Activated gamma-delta T cell (primary cell): ENCODE measurements around the gene ARMC9.
"Not testable (repeated sequence)": the region's sequence is repeated elsewhere in the genome, so short reads cannot be mapped to it uniquely, and the experiment has no call there.

Source experiments
- DNase-seq: peaks from one replicate; lab custom pipeline; 2025; lab: John Stamatoyannopoulos, UW

ARMC9 gene

DNA sequence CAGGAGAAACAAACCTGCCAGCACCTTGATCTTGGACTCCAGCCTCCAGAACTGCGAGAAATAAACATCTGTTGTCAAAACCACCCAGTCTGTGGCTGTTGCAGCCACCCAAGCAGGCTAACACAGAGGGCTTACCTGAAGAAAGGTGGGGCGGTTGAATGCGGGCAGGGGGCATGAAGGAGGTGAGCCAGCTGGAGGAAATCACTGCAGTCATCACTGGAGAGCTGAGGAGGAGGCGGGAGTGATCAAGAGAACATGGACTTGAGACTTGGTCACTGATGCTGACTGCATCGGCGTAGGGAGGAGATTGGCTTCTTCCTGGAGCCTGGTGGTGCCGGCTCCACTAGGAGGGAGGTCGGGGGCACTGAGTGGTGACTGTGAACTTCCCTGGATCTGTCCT is 14.6 kb upstream of the ARMC9 start:
- DNase-seq: no peak

- no peak for DNase-seq
Measured at GRCh38 chr2:231184319-231184718, 14.1 kb upstream of the ARMC9 start.

DNA sequence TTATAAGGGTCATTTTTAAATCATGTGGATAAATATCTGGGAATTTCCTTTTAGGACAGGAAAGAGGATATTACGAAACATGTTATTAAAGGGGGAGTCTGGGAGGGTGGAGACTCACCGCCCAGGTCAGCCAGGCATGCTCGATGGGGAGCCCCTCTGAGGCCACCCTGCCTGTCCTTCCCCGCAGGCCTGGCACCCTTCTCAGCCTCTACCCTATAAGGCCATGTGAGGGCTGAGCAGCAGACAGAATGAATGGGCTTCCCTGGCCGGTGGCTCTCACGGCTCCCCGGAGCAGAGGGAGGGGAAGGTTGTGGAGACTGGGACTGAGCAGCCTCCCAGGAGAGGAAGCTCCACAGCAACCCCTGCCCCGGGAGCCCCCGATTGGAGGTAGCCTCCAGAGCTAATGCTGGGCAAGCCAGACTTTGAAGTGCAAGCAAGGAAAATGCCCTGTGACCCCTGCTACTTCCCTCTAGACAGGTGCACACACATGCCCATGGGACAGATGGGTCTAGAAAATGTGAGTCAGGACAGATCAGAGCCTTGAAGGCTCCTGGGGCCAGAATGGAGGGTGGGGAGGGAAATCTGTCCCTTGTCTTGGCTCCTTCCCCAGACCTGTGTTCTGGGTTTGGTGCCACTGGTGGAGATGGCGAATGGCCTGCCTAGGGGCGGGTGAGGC is 13.2 kb upstream of the ARMC9 start:
- no peak for DNase-seq

DNA sequence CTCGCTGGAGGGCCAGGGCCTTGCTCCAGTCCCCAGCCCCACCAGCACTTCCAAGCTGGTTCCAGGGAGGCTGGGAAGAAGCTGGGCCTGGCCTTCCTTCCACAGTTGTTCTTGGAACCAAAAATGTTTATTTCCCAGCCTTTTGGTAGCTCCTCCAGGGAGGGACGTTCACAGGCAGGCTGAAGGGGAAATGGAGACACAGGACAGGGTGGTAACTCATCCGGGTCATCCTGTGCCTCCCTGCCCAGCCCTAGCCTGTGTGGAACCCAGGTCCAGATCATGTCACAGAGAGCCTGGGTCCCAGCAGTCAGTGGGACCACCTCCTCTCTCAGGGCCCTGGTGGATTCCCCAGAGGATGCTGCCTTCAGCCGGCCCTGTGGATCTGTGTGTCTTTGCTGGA is 12.5 kb upstream of the ARMC9 start:
- DNase-seq: no peak

DNA sequence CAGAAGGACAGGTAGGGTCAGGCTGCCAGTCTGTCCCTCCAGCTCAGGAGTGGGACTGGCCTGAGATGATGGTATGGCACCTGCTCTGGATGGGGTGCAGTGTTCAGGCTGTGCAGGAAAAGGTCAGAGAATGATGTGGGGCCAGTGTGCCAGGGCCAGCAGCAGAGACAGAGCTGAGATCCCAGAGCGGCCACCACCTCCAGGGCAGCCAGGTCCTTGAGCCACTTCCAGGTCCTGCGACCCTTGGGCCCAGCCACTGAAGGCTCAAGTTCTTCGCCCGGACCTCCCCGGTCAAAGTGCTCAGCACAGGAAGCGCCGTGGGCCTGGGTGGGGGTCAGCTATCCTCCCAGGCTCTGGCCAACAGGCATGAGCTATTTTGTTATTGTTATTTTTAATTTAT is 12.1 kb upstream of the ARMC9 start:
- DNase-seq: no peak

GRCh38 chr2:231187736-231188505 is 10.5 kb upstream of the ARMC9 start:
- no peak for DNase-seq

DNA sequence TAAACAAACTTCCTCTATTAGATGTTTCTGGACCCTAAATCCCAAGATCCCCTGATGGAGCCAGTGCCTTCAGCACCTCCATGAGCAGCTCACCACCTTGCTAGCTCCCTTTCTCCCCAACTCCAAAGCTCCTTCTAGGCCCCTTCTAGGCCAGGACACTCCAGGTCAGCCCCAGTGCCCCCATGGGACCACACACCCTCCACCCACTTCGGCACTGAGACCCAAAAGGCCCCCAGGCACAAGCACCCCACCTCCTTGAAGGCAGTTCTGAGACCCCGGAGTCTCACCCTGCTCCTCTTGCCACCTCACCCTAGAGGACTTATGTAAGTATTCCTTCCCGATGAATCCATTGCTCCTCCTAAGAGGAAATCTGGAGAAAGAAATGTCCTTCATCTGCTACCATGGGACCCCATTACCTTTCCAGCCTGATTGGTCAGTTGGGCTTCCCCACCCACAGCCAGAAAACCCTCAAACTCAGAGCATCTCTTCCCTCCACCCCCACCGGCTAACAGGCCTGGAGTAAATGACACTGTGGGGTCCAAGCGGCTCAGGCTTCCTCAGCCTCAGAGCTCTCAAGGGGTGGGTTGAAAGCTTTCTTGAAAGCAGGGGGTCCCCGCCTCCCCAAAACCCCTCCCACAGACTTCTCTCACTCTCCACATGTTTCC is 9.8 kb upstream of the ARMC9 start:
- DNase-seq: no peak

DNA sequence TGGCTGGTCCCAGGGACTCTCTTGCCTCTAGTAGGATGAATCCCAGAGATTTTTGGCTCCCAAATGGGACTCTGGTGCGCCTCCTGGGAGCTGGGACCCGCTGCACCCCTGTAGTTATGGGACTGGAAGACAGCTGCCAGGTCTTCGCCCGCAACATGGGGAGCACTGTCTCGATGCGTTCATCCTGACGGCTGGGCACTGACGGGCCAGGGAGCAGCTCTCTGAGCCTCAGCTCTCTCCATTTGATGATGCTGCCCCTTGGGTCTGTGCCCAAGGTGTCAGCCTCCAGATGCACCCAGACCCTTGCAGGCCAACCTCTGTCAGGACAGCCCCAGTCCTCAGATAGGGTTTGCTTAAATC is 9.3 kb upstream of the ARMC9 start:
- DNase-seq: no peak

DNA sequence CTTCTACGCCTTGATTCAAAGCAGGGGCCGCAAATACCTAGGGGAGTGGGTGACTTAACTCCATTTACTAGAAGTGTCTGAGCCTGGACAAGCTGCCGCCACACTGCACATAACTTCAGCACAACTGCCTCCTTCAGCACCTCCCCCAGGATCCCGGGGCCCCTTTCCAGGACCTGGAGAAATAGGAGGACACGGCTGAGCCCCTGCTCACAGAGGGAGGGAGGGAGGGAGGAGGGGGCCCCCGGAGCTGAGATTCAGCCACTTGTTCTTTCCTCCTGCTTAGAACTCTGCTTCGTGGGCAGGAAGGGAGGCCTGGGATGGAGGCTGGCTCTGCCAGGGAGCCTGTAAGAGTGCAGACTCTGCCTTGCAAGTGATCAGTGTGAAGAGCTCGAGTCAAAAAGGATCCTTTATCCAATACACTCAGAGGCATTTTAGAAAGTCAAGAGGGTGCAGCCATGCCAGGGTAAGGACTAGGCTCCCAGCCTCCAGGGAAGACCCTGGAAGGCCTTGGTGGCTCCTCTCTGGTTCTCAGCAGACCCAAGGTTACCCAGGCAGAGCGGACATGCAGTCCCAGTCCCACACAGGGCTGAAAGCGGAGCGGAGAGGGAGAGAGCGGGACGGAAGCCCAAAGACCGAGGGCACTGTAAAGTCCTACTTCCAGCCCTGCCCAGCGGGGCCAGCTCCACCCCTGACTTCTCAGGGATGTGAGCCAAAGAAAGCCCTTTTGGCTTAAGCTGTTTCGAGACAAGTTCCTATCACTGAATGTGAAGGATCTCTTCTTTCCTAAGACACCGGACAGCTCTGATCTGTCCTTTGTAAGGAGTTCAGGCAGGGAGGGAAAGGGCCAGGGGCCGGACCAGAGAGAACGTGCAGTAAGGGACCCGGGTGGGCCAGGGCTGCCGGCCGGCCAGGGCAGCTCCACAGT is 8.6 kb upstream of the ARMC9 start:
- DNase-seq: no peak

GRCh38 chr2:231190531-231191197 is 7.8 kb upstream of the ARMC9 start:
- no peak for DNase-seq

DNA sequence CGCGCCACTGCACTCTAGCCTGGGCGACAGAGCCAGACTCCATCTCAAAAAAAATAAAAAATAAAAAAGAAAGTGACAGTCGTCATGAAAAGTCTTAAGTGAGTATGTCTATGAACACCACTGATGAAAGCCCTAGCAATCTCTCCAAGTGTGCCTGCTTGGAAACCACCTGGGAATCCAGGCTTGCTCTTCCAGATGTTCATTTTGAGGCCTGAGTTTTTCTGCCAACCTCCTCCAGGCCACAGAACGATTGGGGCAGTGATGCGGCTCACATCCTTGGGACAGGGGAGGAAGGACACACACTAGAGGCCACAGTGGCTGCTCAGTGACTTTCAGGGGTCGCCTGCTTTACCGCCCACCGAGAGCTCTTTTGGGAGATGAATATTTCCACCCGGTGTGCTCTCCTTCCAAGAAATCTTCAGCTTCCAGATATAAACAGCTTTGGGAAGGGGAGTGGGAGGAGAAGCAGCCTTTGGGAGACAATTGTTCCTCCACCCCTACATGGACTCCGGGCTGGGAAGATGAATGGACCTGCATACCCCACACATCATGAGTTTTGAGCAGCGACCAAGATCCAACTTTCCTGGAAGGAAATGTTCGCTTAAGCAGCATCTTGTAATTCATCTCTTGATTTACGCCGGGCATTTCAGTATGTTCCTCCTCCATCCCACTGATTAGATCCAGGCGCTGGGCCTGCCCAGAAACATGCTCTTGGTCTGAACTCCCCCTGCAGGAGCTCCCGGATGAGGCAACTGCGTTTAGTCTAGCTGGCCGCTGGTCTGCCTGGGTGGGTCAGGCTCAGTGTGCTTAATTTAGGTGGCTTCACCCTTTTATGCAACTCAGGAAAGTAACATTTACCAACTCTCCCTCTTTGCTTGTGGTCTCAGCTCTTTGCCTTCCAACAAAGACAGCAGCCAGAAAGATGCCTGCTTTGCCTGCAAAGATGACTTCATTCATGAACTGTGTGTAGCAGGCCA is 6.2 kb upstream of the ARMC9 start:
- DNase-seq: no peak

- no peak for DNase-seq
Measured at GRCh38 chr2:231193216-231193615, 5.2 kb upstream of the ARMC9 start.

DNA sequence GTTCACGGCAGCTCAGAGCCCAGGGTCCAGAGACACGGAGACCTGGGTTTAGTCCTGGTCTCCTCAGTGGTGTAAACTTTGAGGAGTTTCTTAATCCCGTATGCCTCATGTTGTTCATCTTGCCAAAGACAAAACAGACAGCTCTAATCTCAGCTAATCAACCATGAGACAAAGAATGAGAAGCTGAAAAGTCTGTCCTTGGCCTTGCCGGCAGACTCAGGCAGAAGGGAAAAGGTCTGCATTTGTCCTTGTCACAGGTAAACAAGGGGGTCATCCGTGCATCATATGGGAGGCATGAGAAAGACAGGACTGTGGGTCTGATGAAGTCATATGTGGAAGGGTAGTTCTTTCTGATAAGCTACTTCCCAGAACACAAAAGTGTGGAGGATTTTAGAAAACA is 1.8 kb upstream of the ARMC9 start:
- no peak for DNase-seq

GRCh38 chr2:231197196-231197595 is 1.2 kb upstream of the ARMC9 start:
- DNase-seq: not testable (repeated sequence)

DNA sequence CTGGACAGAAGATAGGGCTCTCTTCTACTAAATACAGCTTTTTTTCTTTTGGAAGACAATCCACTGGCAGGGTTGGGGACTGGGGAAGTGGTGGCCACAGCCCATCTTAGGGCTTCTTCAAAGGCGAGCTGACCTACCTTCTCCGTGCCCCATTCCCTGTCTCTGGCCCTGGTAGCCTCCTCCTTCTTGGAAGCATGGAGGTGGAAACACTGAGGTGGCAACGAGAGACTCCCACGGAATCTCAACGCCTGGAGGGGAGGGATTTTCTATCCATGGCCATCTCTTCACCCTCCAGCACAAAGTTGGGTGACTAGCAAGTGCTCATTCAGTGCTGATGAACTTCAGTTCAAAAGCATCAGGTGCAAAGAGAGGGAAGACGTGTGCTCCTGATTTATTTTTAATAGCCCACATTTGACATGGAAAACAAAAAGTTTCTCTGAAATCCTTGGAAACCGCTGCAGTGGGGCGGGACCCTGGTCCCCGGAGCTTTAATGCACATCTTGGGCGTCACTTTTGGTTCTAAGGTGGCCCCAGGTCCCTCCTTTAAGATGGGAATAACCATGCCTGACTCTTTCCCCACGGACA is 633 bp upstream of the ARMC9 start:
- DNase-seq: no peak

GRCh38 chr2:231199219-231199618 is 788 bp downstream of the ARMC9 start:
- DNase-seq: no peak

GRCh38 chr2:231200805-231201474 is 2.5 kb downstream of the ARMC9 start:
- DNase-seq: no peak

- DNase-seq: no peak
Measured at GRCh38 chr2:231201475-231201814, 3.0 kb downstream of the ARMC9 start.

GRCh38 chr2:231203087-231203486 is 4.7 kb downstream of the ARMC9 start:
- DNase-seq: no peak

- DNase-seq: no peak
Measured at GRCh38 chr2:231204146-231204545, 5.7 kb downstream of the ARMC9 start.
